ENCODE measurements around the gene KAT2A. TPM values are rescaled to one million over a fixed set of nuclear protein-coding genes. Genes with fewer than 3 reads are reported as not detected.

KAT2A gene
- total RNA-seq, 2 experiments from 2014 or later, result 45.2 to 46.8 TPM

GRCh38 chr17:42133461-42134041 is 12.4 kb upstream of the KAT2A start:
- ATAC-seq, result peak; percentile 40
- Mint-ChIP-seq H3K4me3 (no peak overlapping the region), H3K36me3 (ENCODE audit: low read depth) (peaks cover 42% of the 10 kb centered on the region), H3K27ac (peak overlapping the region; percentile 60), H3K27me3 (ENCODE audit: low read depth) (no peaks in the 10 kb centered on the region), H3K9me3 (ENCODE audit: insufficient read depth) (no peaks in the 10 kb centered on the region), H3K4me1 (ENCODE audit: low read depth) (peaks cover 51% of the 10 kb centered on the region)
- no peak for DNase-seq
- ChIA-PET CTCF (interaction anchor here (0.9 to 3.9 kb wide), 6 partner anchors 9 to 394 kb away, joined by 3 to 14 read pairs (median 3); partner anchors contain the start of gene KCNH4), POLR2A (interaction anchor here (0.8 to 2.1 kb wide), 3 partner anchors 17 to 21 kb away, joined by 3 to 6 read pairs (median 3); no protein-coding TSS in a partner anchor)

- no peak overlapping the region for H3K4me3 Mint-ChIP-seq
- H3K27ac Mint-ChIP-seq, result peak overlapping the region; percentile 60
- ChIA-PET POLR2A (interaction anchor here (0.9 to 2.1 kb wide), 3 partner anchors 12 to 21 kb away, joined by 3 to 6 read pairs (median 6); partner anchors contain the start of gene KAT2A), CTCF (interaction anchor here (1.1 to 3.9 kb wide), 6 partner anchors 9 to 115 kb away, joined by 3 to 14 read pairs (median 3); partner anchors contain the start of genes DHX58 and KCNH4)
- ATAC-seq, result peak; percentile 57
- H3K27me3 Mint-ChIP-seq (ENCODE audit: low read depth), result no peaks in the 10 kb centered on the region
- no peaks in the 10 kb centered on the region for H3K9me3 Mint-ChIP-seq (ENCODE audit: insufficient read depth)
- no peak for DNase-seq
- H3K4me1 Mint-ChIP-seq (ENCODE audit: low read depth), result peaks cover 54% of the 10 kb centered on the region
- peaks cover 48% of the 10 kb centered on the region for H3K36me3 Mint-ChIP-seq (ENCODE audit: low read depth)
These were observed 11.8 kb upstream of the KAT2A start for GRCh38 chr17:42132941-42133340.

GRCh38 chr17:42131981-42132432 is 10.8 kb upstream of the KAT2A start:
- Mint-ChIP-seq H3K4me1 (ENCODE audit: low read depth) (peaks cover 54% of the 10 kb centered on the region), H3K9me3 (ENCODE audit: insufficient read depth) (no peaks in the 10 kb centered on the region), H3K4me3 (no peak overlapping the region), H3K27me3 (ENCODE audit: low read depth) (no peaks in the 10 kb centered on the region), H3K27ac (peak overlapping the region; percentile 59), H3K36me3 (ENCODE audit: low read depth) (peaks cover 54% of the 10 kb centered on the region)
- DNase-seq, result no peak
- no peak for ATAC-seq
- ChIA-PET POLR2A (interaction anchor here (1.3 to 2.1 kb wide), 2 partner anchors 11 to 22 kb away, joined by 6 read pairs; partner anchors contain the start of gene KAT2A), CTCF (interaction anchor here (0.6 to 1.4 kb wide), 6 partner anchors 13 to 174 kb away, joined by 3 to 4 read pairs (median 3); partner anchors contain the start of gene DHX58)

- Mint-ChIP-seq H3K4me1 (ENCODE audit: low read depth) (peaks cover 47% of the 10 kb centered on the region), H3K27me3 (ENCODE audit: low read depth) (no peaks in the 10 kb centered on the region), H3K9me3 (ENCODE audit: insufficient read depth) (no peaks in the 10 kb centered on the region), H3K36me3 (ENCODE audit: low read depth) (peaks cover 54% of the 10 kb centered on the region), H3K4me3 (no peak overlapping the region), H3K27ac (no peak overlapping the region)
- DNase-seq, result no peak
- ChIA-PET CTCF (interaction anchor here (0.6 to 1.3 kb wide), 5 partner anchors 10 to 113 kb away, joined by 3 to 5 read pairs (median 4); partner anchors contain the start of gene KAT2A), POLR2A (interaction anchor here (0.6 to 1.4 kb wide), 2 partner anchors 10 to 297 kb away, joined by 3 to 7 read pairs; partner anchors contain the start of gene KAT2A)
- no peak for ATAC-seq
These were observed 10.1 kb upstream of the KAT2A start for GRCh38 chr17:42131232-42131631.

GRCh38 chr17:42130310-42130936 is 9.3 kb upstream of the KAT2A start:
- H3K4me3 Mint-ChIP-seq, result no peak overlapping the region
- peak overlapping the region; percentile 32 for H3K27ac Mint-ChIP-seq
- H3K4me1 Mint-ChIP-seq (ENCODE audit: low read depth), result peaks cover 39% of the 10 kb centered on the region
- POLR2A ChIA-PET, result interaction anchor here (1.0 to 1.4 kb wide), 2 partner anchors 9 to 22 kb away, joined by 3 to 7 read pairs; partner anchors contain the start of gene KAT2A
- ATAC-seq, result no peak
- CTCF ChIA-PET, result interaction anchor here (0.5 to 1.5 kb wide), 6 partner anchors 10 to 273 kb away, joined by 3 to 5 read pairs (median 4); partner anchors contain the start of gene KAT2A
- H3K9me3 Mint-ChIP-seq (ENCODE audit: insufficient read depth), result no peaks in the 10 kb centered on the region
- H3K27me3 Mint-ChIP-seq (ENCODE audit: low read depth), result no peaks in the 10 kb centered on the region
- DNase-seq, result no peak
- peaks cover 56% of the 10 kb centered on the region for H3K36me3 Mint-ChIP-seq (ENCODE audit: low read depth)

GRCh38 chr17:42129109-42129837 is 8.1 kb upstream of the KAT2A start:
- DNase-seq, result no peak
- ChIA-PET POLR2A (interaction anchor here (0.6 to 1.0 kb wide), 3 partner anchors 23 to 243 kb away, joined by 3 read pairs; partner anchors contain the start of gene KCNH4), CTCF (interaction anchor here (1.5 kb wide), 1 partner anchor 11 kb away, joined by 5 read pairs; no protein-coding TSS in a partner anchor)
- ATAC-seq, result no peak
- no peaks in the 10 kb centered on the region for H3K27me3 Mint-ChIP-seq (ENCODE audit: low read depth)
- no peak overlapping the region for H3K4me3 Mint-ChIP-seq
- H3K36me3 Mint-ChIP-seq (ENCODE audit: low read depth), result peaks cover 62% of the 10 kb centered on the region
- H3K27ac Mint-ChIP-seq, result no peak overlapping the region
- H3K4me1 Mint-ChIP-seq (ENCODE audit: low read depth), result peaks cover 32% of the 10 kb centered on the region
- no peaks in the 10 kb centered on the region for H3K9me3 Mint-ChIP-seq (ENCODE audit: insufficient read depth)

- Mint-ChIP-seq H3K4me1 (ENCODE audit: low read depth) (peaks cover 15% of the 10 kb centered on the region), H3K27ac (no peak overlapping the region), H3K9me3 (ENCODE audit: insufficient read depth) (no peaks in the 10 kb centered on the region), H3K4me3 (no peak overlapping the region), H3K36me3 (ENCODE audit: low read depth) (peaks cover 58% of the 10 kb centered on the region), H3K27me3 (ENCODE audit: low read depth) (no peaks in the 10 kb centered on the region)
- DNase-seq, result no peak
- POLR2A ChIA-PET, result no interaction called here
- CTCF ChIA-PET, result interaction anchor here (0.7 to 1.2 kb wide), 2 partner anchors 9 to 124 kb away, joined by 3 read pairs; no protein-coding TSS in a partner anchor
- ATAC-seq, result no peak
These were observed 6.2 kb upstream of the KAT2A start for GRCh38 chr17:42127414-42127813.

GRCh38 chr17:42126836-42127235 is 5.7 kb upstream of the KAT2A start:
- Mint-ChIP-seq H3K4me1 (ENCODE audit: low read depth) (peaks cover 9% of the 10 kb centered on the region), H3K4me3 (no peak overlapping the region), H3K9me3 (ENCODE audit: insufficient read depth) (no peaks in the 10 kb centered on the region), H3K27ac (peak overlapping the region; percentile 15), H3K36me3 (ENCODE audit: low read depth) (peaks cover 58% of the 10 kb centered on the region), H3K27me3 (ENCODE audit: low read depth) (no peaks in the 10 kb centered on the region)
- ChIA-PET POLR2A (interaction anchor here (0.7 kb wide), 1 partner anchor 41 kb away, joined by 3 read pairs; no protein-coding TSS in a partner anchor), CTCF (no interaction called here)
- ATAC-seq (no peak), DNase-seq (no peak)

GRCh38 chr17:42125565-42125964 is 4.4 kb upstream of the KAT2A start:
- H3K4me3 Mint-ChIP-seq, result no peak overlapping the region
- no peak for ATAC-seq
- H3K4me1 Mint-ChIP-seq (ENCODE audit: low read depth), result peaks cover 9% of the 10 kb centered on the region
- H3K27me3 Mint-ChIP-seq (ENCODE audit: low read depth), result no peaks in the 10 kb centered on the region
- no peak overlapping the region for H3K27ac Mint-ChIP-seq
- DNase-seq, result no peak
- no peaks in the 10 kb centered on the region for H3K9me3 Mint-ChIP-seq (ENCODE audit: insufficient read depth)
- peaks cover 52% of the 10 kb centered on the region for H3K36me3 Mint-ChIP-seq (ENCODE audit: low read depth)
- ChIA-PET POLR2A (no interaction called here), CTCF (interaction anchor here (0.6 kb wide), 1 partner anchor 89 kb away, joined by 3 read pairs; no protein-coding TSS in a partner anchor)

- Mint-ChIP-seq H3K27me3 (ENCODE audit: low read depth) (no peaks in the 10 kb centered on the region), H3K9me3 (ENCODE audit: insufficient read depth) (no peaks in the 10 kb centered on the region), H3K4me1 (ENCODE audit: low read depth) (peaks cover 19% of the 10 kb centered on the region), H3K36me3 (ENCODE audit: low read depth) (peaks cover 40% of the 10 kb centered on the region), H3K27ac (no peak overlapping the region), H3K4me3 (no peak overlapping the region)
- POLR2A ChIA-PET, result interaction anchor here (0.6 kb wide), 2 partner anchors 30 to 144 kb away, joined by 3 to 4 read pairs; no protein-coding TSS in a partner anchor
- CTCF ChIA-PET, result interaction anchor here (1.0 kb wide), 1 partner anchor 9 kb away, joined by 3 read pairs; no protein-coding TSS in a partner anchor
- DNase-seq (no peak), ATAC-seq (no peak)
These were observed 3.1 kb upstream of the KAT2A start for GRCh38 chr17:42124256-42124655.

Measured in activated CD8-positive, alpha-beta T cell treated with anti-CD3 and anti-CD28 coated beads, Interleukin-2, amount 10 ng/mL, durations not matched to agents 7 days and 5 days (primary cell).